Activated T-cell treated with anti-CD3 and anti-CD28 coated beads, Interleukin-2, amount 50 U/mL, for 4 hours (primary cell): ENCODE results near the gene LINC01488. TPM values are rescaled to one million over a fixed set of nuclear protein-coding genes. Genes with fewer than 3 reads are reported as not detected.

Experiments
- ATAC-seq, 2 donors: fragments of 200-7000 bp; cut with Tn5 transposase; one replicate each; pipeline ENCODE4 v1.10.0; 2021
- DNase-seq: peaks from one replicate; pipeline ENCODE4 v3.0.0-alpha.2; 2020
- H3K27me3 Mint-ChIP-seq: one replicate; pipeline ENCODE4 v1.8.0; 2021; ENCODE audit warnings: low read depth, mixed read lengths
- H3K36me3 Mint-ChIP-seq: one replicate; pipeline ENCODE4 v1.8.0; 2022; ENCODE audit warnings: mixed read lengths; ENCODE audit not compliant: insufficient read depth
- H3K4me1 Mint-ChIP-seq: one replicate; pipeline ENCODE4 v1.8.0; 2021; ENCODE audit warnings: low read depth, mixed read lengths
- H3K4me3 Mint-ChIP-seq: one replicate; pipeline ENCODE4 v1.8.0; 2021; ENCODE audit warnings: mild to moderate bottlenecking, moderate library complexity, mixed read lengths
- H3K9me3 Mint-ChIP-seq: one replicate; pipeline ENCODE4 v1.8.0; 2021; ENCODE audit warnings: mixed read lengths
- total RNA-seq, 3 donors: library from RNA; stranded (reverse); gene quantifications; one replicate each; pipeline ENCODE4 v1.2.1, GENCODE V29; 2021

LINC01488 gene
- total RNA-seq, 3 donors from 2014 or later = not detected

DNA sequence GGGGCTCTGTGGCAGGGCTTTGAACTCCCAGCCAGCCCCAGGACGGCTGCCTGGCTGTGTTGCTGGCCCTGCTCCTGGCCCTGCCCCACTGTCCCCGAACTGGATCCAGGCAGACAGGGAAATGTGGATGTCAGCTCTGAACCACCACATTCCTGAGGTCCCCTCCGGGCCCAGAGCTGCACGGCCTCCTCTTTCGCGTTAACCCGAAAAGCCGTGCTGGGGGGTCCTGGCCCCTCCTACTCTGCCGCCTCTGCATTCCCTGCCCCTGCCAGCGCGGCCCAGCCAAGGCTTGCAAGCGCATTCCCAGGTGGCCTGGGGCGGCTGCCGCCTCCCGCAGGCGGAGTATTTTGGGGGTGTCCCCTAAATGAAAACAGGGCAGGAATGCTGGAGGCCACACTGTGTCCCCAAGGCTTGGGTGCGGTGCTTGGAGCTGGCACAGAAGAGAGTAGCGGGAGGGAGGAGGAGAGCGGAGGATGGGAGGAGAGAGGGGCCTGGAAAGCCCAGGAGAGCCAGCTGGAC is 5.4 kb downstream of the LINC01488 start:
- DNase-seq (no peak), ATAC-seq (no peak)
- H3K9me3 Mint-ChIP-seq = no peaks in the 10 kb centered on the region
- peaks cover 4% of the 10 kb centered on the region for H3K27me3 Mint-ChIP-seq
- H3K36me3 Mint-ChIP-seq = no peaks in the 10 kb centered on the region
- H3K4me1 Mint-ChIP-seq = no peaks in the 10 kb centered on the region
- H3K4me3 Mint-ChIP-seq = no peak overlapping the region

DNA sequence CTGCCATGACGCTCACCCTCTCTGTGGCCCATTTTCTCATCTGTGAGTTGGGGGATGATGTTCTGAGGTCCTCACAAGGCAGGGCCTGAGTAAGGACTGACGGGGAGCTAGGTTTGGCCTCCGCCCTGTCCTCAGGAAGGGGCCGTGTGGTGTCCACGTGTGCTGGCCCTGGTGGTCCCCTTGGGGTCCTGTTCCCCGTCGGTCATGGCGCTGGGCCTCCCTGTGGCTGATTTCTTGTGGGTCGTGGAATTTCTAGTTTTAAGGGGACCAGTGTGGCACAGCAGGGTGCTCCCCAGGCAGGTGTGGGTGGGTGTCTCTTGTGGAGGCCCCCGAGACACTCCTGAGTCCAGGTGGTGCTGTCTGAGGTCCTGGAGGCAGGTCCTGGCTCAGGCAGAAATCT is 5.9 kb downstream of the LINC01488 start:
- Mint-ChIP-seq H3K36me3 (no peaks in the 10 kb centered on the region), H3K27me3 (peaks cover 4% of the 10 kb centered on the region), H3K4me1 (no peaks in the 10 kb centered on the region), H3K4me3 (no peak overlapping the region), H3K9me3 (no peaks in the 10 kb centered on the region)
- no peak for ATAC-seq
- DNase-seq = no peak

GRCh38 chr11:69487849-69488542 is 6.5 kb downstream of the LINC01488 start:
- no peaks in the 10 kb centered on the region for H3K4me1 Mint-ChIP-seq
- H3K27me3 Mint-ChIP-seq = peaks cover 4% of the 10 kb centered on the region
- DNase-seq (no peak), ATAC-seq (no peak)
- no peaks in the 10 kb centered on the region for H3K9me3 Mint-ChIP-seq
- no peak overlapping the region for H3K4me3 Mint-ChIP-seq
- no peaks in the 10 kb centered on the region for H3K36me3 Mint-ChIP-seq

GRCh38 chr11:69488543-69488940 is 7.1 kb downstream of the LINC01488 start:
- Mint-ChIP-seq H3K9me3 (no peaks in the 10 kb centered on the region), H3K4me3 (no peak overlapping the region), H3K27me3 (peaks cover 3% of the 10 kb centered on the region), H3K36me3 (no peaks in the 10 kb centered on the region), H3K4me1 (no peaks in the 10 kb centered on the region)
- DNase-seq (no peak), ATAC-seq (no peak)

GRCh38 chr11:69489031-69489745 is 7.7 kb downstream of the LINC01488 start:
- Mint-ChIP-seq H3K4me3 (no peak overlapping the region), H3K36me3 (no peaks in the 10 kb centered on the region), H3K4me1 (no peaks in the 10 kb centered on the region), H3K27me3 (peaks cover 8% of the 10 kb centered on the region), H3K9me3 (no peaks in the 10 kb centered on the region)
- DNase-seq (no peak), ATAC-seq (no peak)

GRCh38 chr11:69489746-69490365 is 8.4 kb downstream of the LINC01488 start:
- ATAC-seq (no peak), DNase-seq (no peak)
- Mint-ChIP-seq H3K9me3 (no peaks in the 10 kb centered on the region), H3K4me1 (no peaks in the 10 kb centered on the region), H3K27me3 (peaks cover 13% of the 10 kb centered on the region), H3K36me3 (no peaks in the 10 kb centered on the region), H3K4me3 (no peak overlapping the region)

GRCh38 chr11:69490516-69490915 is 9.1 kb downstream of the LINC01488 start:
- DNase-seq (no peak), ATAC-seq (no peak)
- Mint-ChIP-seq H3K4me1 (no peaks in the 10 kb centered on the region), H3K9me3 (no peaks in the 10 kb centered on the region), H3K27me3 (peaks cover 16% of the 10 kb centered on the region), H3K36me3 (no peaks in the 10 kb centered on the region), H3K4me3 (no peak overlapping the region)

DNA sequence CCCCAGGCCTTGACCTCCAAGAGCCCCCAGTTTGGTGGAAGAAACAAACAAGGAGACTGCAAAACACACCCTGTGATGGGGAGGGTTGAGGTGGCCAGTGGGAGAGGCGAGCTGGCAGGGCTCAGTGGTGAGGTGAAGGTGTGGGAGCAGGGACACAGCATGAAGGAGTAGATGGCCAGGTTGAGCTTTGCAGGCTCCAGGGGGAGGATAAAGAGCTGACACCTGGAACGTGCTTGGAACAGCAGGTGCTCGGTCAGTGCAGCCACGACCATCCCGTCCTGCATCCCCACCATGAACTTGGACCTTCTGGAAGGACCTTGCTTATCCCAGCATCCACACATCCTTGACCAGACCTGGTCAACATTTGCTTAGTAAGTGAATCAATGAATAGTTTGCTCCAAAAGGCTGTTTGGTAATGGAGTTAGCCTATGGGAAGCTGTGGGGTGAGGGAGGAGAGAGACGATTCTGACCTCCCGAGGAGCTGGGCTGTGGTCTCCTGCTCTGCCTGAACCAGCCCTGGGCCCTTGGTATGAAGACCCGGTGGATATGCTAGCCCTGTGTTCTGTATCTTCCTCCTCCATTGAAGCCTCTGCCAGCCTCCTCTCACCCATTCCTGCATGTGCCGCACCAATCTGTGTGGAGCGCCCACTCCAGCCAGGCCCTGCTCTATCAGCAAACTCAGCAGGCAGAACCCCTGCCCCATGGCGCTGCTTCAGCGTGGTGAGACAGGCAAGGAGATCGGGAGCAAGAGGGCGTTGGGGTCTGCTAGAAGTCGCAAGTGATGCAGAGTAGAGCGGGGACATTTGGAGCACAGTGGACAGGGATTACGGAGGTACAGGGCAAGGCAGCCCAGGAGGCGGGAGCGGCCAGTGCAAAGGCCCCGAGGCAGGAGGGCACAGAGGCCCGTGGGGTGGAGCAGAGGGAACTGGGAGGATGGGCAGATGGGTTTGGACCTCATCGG is 9.9 kb downstream of the LINC01488 start:
- DNase-seq (no peak), ATAC-seq (no peak)
- Mint-ChIP-seq H3K4me1 (no peaks in the 10 kb centered on the region), H3K27me3 (peaks cover 21% of the 10 kb centered on the region), H3K9me3 (no peaks in the 10 kb centered on the region), H3K4me3 (no peak overlapping the region), H3K36me3 (no peaks in the 10 kb centered on the region)

GRCh38 chr11:69492201-69492991 is 10.9 kb downstream of the LINC01488 start:
- no peaks in the 10 kb centered on the region for H3K4me1 Mint-ChIP-seq
- no peaks in the 10 kb centered on the region for H3K9me3 Mint-ChIP-seq
- H3K4me3 Mint-ChIP-seq = no peak overlapping the region
- no peak for DNase-seq
- ATAC-seq = no peak
- peaks cover 24% of the 10 kb centered on the region for H3K27me3 Mint-ChIP-seq
- H3K36me3 Mint-ChIP-seq = no peaks in the 10 kb centered on the region

DNA sequence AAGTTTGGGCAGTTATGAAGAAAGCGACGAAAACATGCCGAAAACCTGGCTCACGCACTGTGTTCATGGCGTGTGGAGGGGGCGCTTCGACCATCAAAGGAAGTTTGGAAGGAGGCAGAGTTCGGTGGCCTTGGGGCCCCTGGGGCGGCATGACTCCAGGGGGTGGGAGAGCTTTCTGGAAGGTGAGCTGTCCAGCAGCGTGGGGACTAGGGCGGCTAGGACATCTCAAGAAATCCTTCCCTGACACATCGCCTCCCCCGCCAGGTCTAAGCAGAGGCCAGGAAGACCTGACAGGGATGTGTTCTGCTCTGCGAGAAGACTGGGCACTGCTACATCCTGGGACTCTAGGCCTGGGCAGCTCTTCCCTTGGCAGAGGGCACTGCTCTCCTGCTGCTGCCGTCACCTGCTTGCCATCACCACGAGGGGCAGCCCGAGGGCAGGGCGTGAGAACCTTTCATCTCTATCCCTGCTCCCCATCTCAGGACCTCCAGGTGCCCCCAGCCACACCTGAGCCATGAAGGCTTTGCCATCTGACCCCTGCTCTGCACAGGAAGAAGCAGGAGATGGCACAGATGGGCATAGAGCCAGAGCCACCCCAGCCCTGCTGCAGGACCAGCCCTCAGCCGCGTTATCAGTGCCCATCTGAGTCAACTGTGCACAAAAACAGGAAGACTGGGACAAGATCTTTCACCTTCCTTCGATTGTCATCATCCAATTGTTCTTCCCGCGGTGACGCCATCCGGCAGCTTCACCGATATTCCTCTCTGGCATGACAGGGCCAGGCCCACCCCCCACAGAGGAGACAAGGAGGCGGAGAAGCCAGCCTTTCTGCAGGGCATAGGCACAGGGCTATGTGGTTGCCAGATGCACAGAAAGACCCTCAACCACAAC is 12.7 kb downstream of the LINC01488 start:
- H3K27me3 Mint-ChIP-seq = peaks cover 24% of the 10 kb centered on the region
- H3K4me1 Mint-ChIP-seq = no peaks in the 10 kb centered on the region
- no peaks in the 10 kb centered on the region for H3K36me3 Mint-ChIP-seq
- no peak for ATAC-seq
- no peak for DNase-seq
- H3K9me3 Mint-ChIP-seq = no peaks in the 10 kb centered on the region
- no peak overlapping the region for H3K4me3 Mint-ChIP-seq

GRCh38 chr11:69494851-69495250 is 13.4 kb downstream of the LINC01488 start:
- DNase-seq = no peak
- no peaks in the 10 kb centered on the region for H3K9me3 Mint-ChIP-seq
- H3K4me1 Mint-ChIP-seq = no peaks in the 10 kb centered on the region
- no peak overlapping the region for H3K4me3 Mint-ChIP-seq
- H3K27me3 Mint-ChIP-seq = peaks cover 24% of the 10 kb centered on the region
- H3K36me3 Mint-ChIP-seq = no peaks in the 10 kb centered on the region
- ATAC-seq = no peak

- ATAC-seq (no peak), DNase-seq (no peak)
- H3K9me3 Mint-ChIP-seq = no peaks in the 10 kb centered on the region
- H3K27me3 Mint-ChIP-seq = peaks cover 24% of the 10 kb centered on the region
- H3K36me3 Mint-ChIP-seq = no peaks in the 10 kb centered on the region
- H3K4me3 Mint-ChIP-seq = no peak overlapping the region
- no peaks in the 10 kb centered on the region for H3K4me1 Mint-ChIP-seq
These were observed 14.2 kb downstream of the LINC01488 start for GRCh38 chr11:69495441-69496201.
